Sigmoid colon (tissue), 7 donors: ENCODE measurements around the gene DYRK4. TPM values are rescaled to one million over a fixed set of nuclear protein-coding genes. Genes with fewer than 3 reads are reported as not detected.

Experiments used
- DNase-seq: peaks from one replicate; pipeline ENCODE4 v3.0.0-alpha.2; 2019
- H3K27ac ChIP-seq, 4 donors: fragments of 200-600 bp; sonication (generic); one replicate each; pipeline ENCODE4 v1.5.1; 2016 to 2019; ENCODE audit warnings: mild to moderate bottlenecking in 1 of 4
- H3K27me3 ChIP-seq, 3 donors: fragments of 200-600 bp; sonication (generic); one replicate each; pipeline ENCODE4 v1.5.1; 2019; ENCODE audit warnings: mild to moderate bottlenecking in 1 of 3
- H3K36me3 ChIP-seq, 4 donors: fragments of 200-600 bp; sonication (generic); one replicate each; pipeline ENCODE4 v1.5.1; 2016 to 2019
- H3K4me1 ChIP-seq, 4 donors: fragments of 200-600 bp; sonication (generic); one replicate each; pipeline ENCODE4 v1.5.1; 2017 to 2019
- H3K4me3 ChIP-seq, 4 donors: fragments of 200-600 bp; sonication (generic); one replicate each; pipeline ENCODE4 v1.5.1; 2017 to 2019; ENCODE audit warnings: mild to moderate bottlenecking in 2 of 4, moderate library complexity in 1 of 4
- H3K9me3 ChIP-seq, 4 donors: fragments of 200-600 bp in 3 of 4; sonication (generic) in 3 of 4; one replicate each; pipeline versions ENCODE4 v1.5.1 to v1.6.1; 2013 to 2019
- EP300 ChIP-seq, 4 donors: sonication (generic); formaldehyde crosslinking; IDR thresholded peaks; one replicate each; pipeline ENCODE4 v1.6.1; 2017; ENCODE audit warnings: antibody characterized with exemption in 4 of 4
- POLR2A ChIP-seq, 2 donors: fragments of 450-650 bp; IDR thresholded peaks; one replicate each; pipeline ENCODE4 v1.6.1; 2016; ENCODE audit warnings: antibody characterized with exemption in 2 of 2, mild to moderate bottlenecking in 2 of 2, moderate library complexity in 2 of 2
- POLR2AphosphoS5 ChIP-seq, 4 donors: sonication (generic); formaldehyde crosslinking; IDR thresholded peaks; one replicate each; pipeline ENCODE4 v1.6.1; 2017; ENCODE audit warnings: antibody characterized with exemption in 4 of 4
- WGBS, 2 donors: extraction: QIAGEN DNeasy Blood & Tissue Kit; methylation state at CpG; one replicate each; pipeline ENCODE4 v1.1.7; 2013; 5-methylcytosine and 5-hydroxymethylcytosine counted together
- intact Hi-C: fragments of 100-400 bp; cut with DNase I; formaldehyde crosslinking; loops from one replicate; pipeline ENCODE4 v1.15.1; 2023
- polyA plus RNA-seq, 3 donors: library from polyadenylated mRNA; stranded (reverse); fragments of 200-250 nt; gene quantifications; one replicate each; pipeline ENCODE4 v1.2.3, GENCODE V29; 2013
- total RNA-seq, 4 donors: library from RNA; depleted of rRNA; stranded (reverse); fragments of >200 nt; gene quantifications; one replicate each; pipeline ENCODE4 v1.1.0, GENCODE V29; 2016
- TF ChIP-seq, protein P1 (sequence below), 4 experiments: fragments of 450-650 bp in 3 of 4; fragments of 200-600 bp in 1 of 4; IDR thresholded peaks; one replicate each; pipeline ENCODE4 v1.5.1; 2016 to 2019; ENCODE audit warnings: antibody characterized with exemption in 4 of 4, mild to moderate bottlenecking in 3 of 4, moderate library complexity in 2 of 4
- donor health status: healthy with polysubstance abuse.
- donor health status: Bipolar disorder and iron deficiency.
- donor health status: healthy.

The DYRK4 gene
- total and polyA plus RNA-seq, 7 donors = 22.5 to 63.5 (median 31.9) TPM

DNA sequence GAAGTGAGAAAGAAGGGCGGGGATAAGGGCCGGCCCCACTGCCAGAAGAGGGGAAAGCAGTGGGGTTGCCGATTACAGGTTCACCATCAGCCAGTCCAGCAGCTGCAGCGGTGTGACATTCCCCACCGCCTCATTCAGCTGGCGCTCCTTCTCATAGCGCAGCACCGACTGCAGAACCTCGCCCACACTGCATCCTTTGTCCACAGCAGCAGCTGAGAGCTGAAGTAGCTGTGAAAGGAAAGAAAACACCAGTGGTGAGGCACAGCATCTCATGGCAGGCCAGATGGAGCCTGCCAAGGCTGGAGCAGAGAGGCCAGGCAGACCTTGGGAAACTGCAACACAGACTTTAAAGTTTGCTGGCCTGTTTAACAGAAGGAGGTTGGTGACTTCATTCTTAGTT is 53.7 kb downstream of the DYRK4 start:
- no peaks in the 10 kb centered on the region for H3K27me3 ChIP-seq
- intact Hi-C loops = no loop called here
- no peak for TF ChIP-seq POLR2AphosphoS5 (IDR thresholded peaks at IDR 0.05)
- TF ChIP-seq POLR2A (IDR thresholded peaks at IDR 0.05) = no peak
- no peak for TF ChIP-seq EP300 (IDR thresholded peaks at IDR 0.05)
- TF ChIP-seq, protein P1, sequence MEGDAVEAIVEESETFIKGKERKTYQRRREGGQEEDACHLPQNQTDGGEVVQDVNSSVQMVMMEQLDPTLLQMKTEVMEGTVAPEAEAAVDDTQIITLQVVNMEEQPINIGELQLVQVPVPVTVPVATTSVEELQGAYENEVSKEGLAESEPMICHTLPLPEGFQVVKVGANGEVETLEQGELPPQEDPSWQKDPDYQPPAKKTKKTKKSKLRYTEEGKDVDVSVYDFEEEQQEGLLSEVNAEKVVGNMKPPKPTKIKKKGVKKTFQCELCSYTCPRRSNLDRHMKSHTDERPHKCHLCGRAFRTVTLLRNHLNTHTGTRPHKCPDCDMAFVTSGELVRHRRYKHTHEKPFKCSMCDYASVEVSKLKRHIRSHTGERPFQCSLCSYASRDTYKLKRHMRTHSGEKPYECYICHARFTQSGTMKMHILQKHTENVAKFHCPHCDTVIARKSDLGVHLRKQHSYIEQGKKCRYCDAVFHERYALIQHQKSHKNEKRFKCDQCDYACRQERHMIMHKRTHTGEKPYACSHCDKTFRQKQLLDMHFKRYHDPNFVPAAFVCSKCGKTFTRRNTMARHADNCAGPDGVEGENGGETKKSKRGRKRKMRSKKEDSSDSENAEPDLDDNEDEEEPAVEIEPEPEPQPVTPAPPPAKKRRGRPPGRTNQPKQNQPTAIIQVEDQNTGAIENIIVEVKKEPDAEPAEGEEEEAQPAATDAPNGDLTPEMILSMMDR (IDR thresholded peaks at IDR 0.05) = no peak
- WGBS, 2 donors = 95 to 97% methylated on average over 9 of the region's 9 CpGs
- no peak overlapping the region for H3K4me3 ChIP-seq
- DNase-seq = no peak
- H3K4me1 ChIP-seq = no peaks in the 10 kb centered on the region
- peaks cover 0 to 54% (median 23%) of the 10 kb centered on the region in 4 donors for H3K36me3 ChIP-seq
- no peaks in the 10 kb centered on the region for H3K9me3 ChIP-seq
- no peak overlapping the region for H3K27ac ChIP-seq

DNA sequence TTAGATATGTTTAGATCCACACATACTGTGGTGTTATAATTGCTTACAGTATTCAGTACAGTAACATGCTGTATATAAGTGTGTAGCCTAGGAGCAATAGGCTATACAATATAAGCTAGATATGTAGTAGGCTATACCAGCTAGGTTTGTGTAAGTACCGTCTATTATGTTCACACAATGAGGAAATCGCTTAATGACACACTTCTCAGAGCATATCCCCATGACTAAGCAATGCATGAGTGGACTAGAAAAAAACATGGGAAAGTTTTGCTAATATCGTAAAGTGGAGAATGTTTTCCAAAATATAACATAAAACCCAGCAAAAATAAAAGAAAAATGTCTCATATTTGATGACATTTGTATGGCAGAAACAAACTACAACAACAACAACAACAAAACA is 59.5 kb downstream of the DYRK4 start:
- Histone ChIP-seq H3K4me3 (no peak overlapping the region), H3K27me3 (peaks cover 0 to 4% (median 0%) of the 10 kb centered on the region in 3 donors), H3K36me3 (no peaks in the 10 kb centered on the region), H3K4me1 (no peaks in the 10 kb centered on the region), H3K9me3 (no peaks in the 10 kb centered on the region), H3K27ac (no peak overlapping the region)
- TF ChIP-seq POLR2A (IDR thresholded peaks at IDR 0.05) (no peak), POLR2AphosphoS5 (IDR thresholded peaks at IDR 0.05) (no peak), EP300 (IDR thresholded peaks at IDR 0.05) (no peak)
- TF ChIP-seq, protein P1 (IDR thresholded peaks at IDR 0.05) = no peak
- intact Hi-C loops = no loop called here
- 95% methylated on average over 3 of the region's 3 CpGs for WGBS, 2 donors
- no peak for DNase-seq

DNA sequence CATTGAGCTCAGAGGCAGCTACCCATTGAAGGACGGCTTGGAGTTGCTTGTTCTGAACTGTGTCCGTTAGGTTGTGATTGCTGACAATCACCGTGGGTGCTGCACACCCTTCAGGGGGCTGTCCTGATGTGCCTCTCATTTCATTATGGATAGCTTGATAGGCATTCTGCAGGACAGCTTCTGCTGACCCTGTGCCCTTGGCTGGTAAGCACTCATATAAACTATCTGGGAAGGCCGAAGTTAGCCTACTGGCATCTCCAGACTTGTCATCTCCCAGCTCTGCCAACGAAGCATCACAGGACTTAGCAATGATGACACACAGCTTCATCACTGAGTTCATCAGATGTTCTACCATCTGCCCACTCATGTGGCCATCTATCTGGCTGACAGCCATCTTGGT is 64.5 kb downstream of the DYRK4 start:
- H3K36me3 ChIP-seq = no peaks in the 10 kb centered on the region
- H3K4me1 ChIP-seq = no peaks in the 10 kb centered on the region
- no peak for TF ChIP-seq POLR2A (IDR thresholded peaks at IDR 0.05)
- TF ChIP-seq, protein P1 (IDR thresholded peaks at IDR 0.05) = no peak
- TF ChIP-seq POLR2AphosphoS5 (IDR thresholded peaks at IDR 0.05) = no peak
- TF ChIP-seq EP300 (IDR thresholded peaks at IDR 0.05) = no peak
- H3K27ac ChIP-seq = no peak overlapping the region
- peaks cover 0 to 4% (median 0%) of the 10 kb centered on the region in 3 donors for H3K27me3 ChIP-seq
- no peaks in the 10 kb centered on the region for H3K9me3 ChIP-seq
- no peak overlapping the region for H3K4me3 ChIP-seq
- intact Hi-C loops = no loop called here
- no peak for DNase-seq
- 92 to 93% methylated on average over 5 of the region's 5 CpGs for WGBS, 2 donors

DNA sequence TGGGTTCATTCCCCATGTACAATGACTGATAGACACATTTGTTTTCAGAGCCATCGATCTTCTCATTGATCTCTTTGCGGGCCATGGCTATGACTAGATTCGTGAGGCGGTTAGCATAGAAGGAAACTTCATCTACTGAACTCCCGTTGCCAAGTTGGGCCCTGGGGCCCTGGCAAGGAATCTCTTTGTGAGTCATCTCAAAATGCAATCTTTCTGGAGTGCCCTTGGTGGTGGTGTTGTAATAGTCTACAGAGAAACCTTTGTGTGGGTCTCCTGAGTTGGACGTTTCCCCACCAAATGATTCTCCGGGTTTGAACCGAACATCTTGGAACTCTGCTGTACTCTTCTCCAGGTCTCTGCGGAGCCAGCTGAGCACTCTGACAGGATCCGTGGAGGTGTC is 66.4 kb downstream of the DYRK4 start:
- Histone ChIP-seq H3K4me1 (no peaks in the 10 kb centered on the region), H3K9me3 (no peaks in the 10 kb centered on the region), H3K4me3 (no peak overlapping the region), H3K27me3 (peaks cover 0 to 4% (median 0%) of the 10 kb centered on the region in 3 donors), H3K36me3 (no peaks in the 10 kb centered on the region), H3K27ac (no peak overlapping the region)
- DNase-seq = no peak
- intact Hi-C loops = no loop called here
- 96% methylated on average over 10 of the region's 10 CpGs for WGBS, 2 donors
- TF ChIP-seq EP300 (IDR thresholded peaks at IDR 0.05) = no peak
- no peak for TF ChIP-seq POLR2AphosphoS5 (IDR thresholded peaks at IDR 0.05)
- TF ChIP-seq POLR2A (IDR thresholded peaks at IDR 0.05) = no peak
- TF ChIP-seq, protein P1 (IDR thresholded peaks at IDR 0.05) = no peak

DNA sequence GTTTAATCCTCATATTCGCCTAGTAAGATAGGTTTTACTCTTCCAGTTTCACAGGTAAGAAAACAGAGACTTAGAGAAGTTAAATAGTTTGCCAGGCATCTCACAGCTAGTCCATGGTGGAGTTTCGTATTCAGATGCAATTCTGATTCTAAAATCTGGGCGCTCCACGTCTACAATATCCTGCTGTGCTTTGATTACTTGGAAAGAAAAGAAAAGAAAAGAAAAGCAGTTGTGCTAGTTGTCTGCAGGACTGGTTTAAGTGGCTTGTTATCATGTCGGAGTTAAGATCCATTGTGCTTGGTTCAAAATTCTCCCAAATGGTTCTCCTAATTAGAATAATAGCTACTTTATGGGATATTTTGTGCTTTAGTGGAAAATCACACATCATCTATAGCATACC is 68.3 kb downstream of the DYRK4 start:
- no peak for TF ChIP-seq EP300 (IDR thresholded peaks at IDR 0.05)
- no peak for TF ChIP-seq POLR2AphosphoS5 (IDR thresholded peaks at IDR 0.05)
- TF ChIP-seq POLR2A (IDR thresholded peaks at IDR 0.05) = no peak
- TF ChIP-seq, protein P1 (IDR thresholded peaks at IDR 0.05) = no peak
- intact Hi-C loops = no loop called here
- Histone ChIP-seq H3K4me1 (no peaks in the 10 kb centered on the region), H3K27me3 (peaks cover 0 to 2% (median 0%) of the 10 kb centered on the region in 3 donors), H3K36me3 (no peaks in the 10 kb centered on the region), H3K9me3 (no peaks in the 10 kb centered on the region), H3K27ac (no peak overlapping the region), H3K4me3 (no peak overlapping the region)
- no peak for DNase-seq
- WGBS, 2 donors = 85 to 89% methylated on average over 5 of the region's 5 CpGs
